GM19025 (cell line): Measurements from ENCODE around the gene SPG21.

Experiments
- ATAC-seq: cut with Tn5 transposase; IDR thresholded peaks from one replicate; pipeline ENCODE4 v1.9.1; 2021; ENCODE audit warnings: mild to moderate bottlenecking, low read depth, moderate library complexity; ENCODE audit not compliant: unreplicated experiment

Gene SPG21

GRCh38 chr15:64993290-64993689, 3.6 kb upstream of the SPG21 start:
- ATAC-seq: no peak

GRCh38 chr15:64991536-64992135, 1.9 kb upstream of the SPG21 start:
- no peak for ATAC-seq

GRCh38 chr15:64990168-64990470, 405 bp upstream of the SPG21 start:
- ATAC-seq: no peak

- ATAC-seq: no peak
Measured at GRCh38 chr15:64987136-64987535, 2.6 kb downstream of the SPG21 start.

- ATAC-seq: no peak
Measured at GRCh38 chr15:64985366-64986033, 4.2 kb downstream of the SPG21 start.

GRCh38 chr15:64982472-64982871, 7.2 kb downstream of the SPG21 start:
- no peak for ATAC-seq

GRCh38 chr15:64981812-64982431, 7.8 kb downstream of the SPG21 start:
- ATAC-seq: no peak

GRCh38 chr15:64979252-64979710, 10.4 kb downstream of the SPG21 start:
- ATAC-seq: no peak

- ATAC-seq: no peak
Measured at GRCh38 chr15:64975390-64975789, 14.3 kb downstream of the SPG21 start.

GRCh38 chr15:64970698-64971097, 19.0 kb downstream of the SPG21 start:
- ATAC-seq: no peak

- no peak for ATAC-seq
Measured at GRCh38 chr15:64969401-64969800, 20.3 kb downstream of the SPG21 start.

- ATAC-seq: no peak
Measured at GRCh38 chr15:64961013-64961412, 28.7 kb downstream of the SPG21 start.

GRCh38 chr15:64960153-64960552, 29.6 kb downstream of the SPG21 start:
- no peak for ATAC-seq

GRCh38 chr15:64959128-64959527, 30.6 kb downstream of the SPG21 start:
- ATAC-seq: no peak

- ATAC-seq: no peak
Measured at GRCh38 chr15:64954395-64954794, 35.3 kb downstream of the SPG21 start.

GRCh38 chr15:64951777-64952418, 37.8 kb downstream of the SPG21 start:
- no peak for ATAC-seq

GRCh38 chr15:64950888-64951287, 38.8 kb downstream of the SPG21 start:
- no peak for ATAC-seq

- ATAC-seq: no peak
Measured at GRCh38 chr15:64949383-64950186, 40.1 kb downstream of the SPG21 start.

GRCh38 chr15:64948916-64949315, 40.8 kb downstream of the SPG21 start:
- ATAC-seq: no peak

- ATAC-seq: no peak
Measured at GRCh38 chr15:64947211-64947610, 42.5 kb downstream of the SPG21 start.

- no peak for ATAC-seq
Measured at GRCh38 chr15:64944961-64945360, 44.8 kb downstream of the SPG21 start.
